T-helper 9 cell (primary cell): Measurements from ENCODE around the gene SERTAD4.

ENCODE experiments used
- DNase-seq: peaks from one replicate; pipeline ENCODE4 v3.0.0-alpha.2; 2020

SERTAD4 gene

GRCh38 chr1:210233495-210234328 is 1.1 kb downstream of the SERTAD4 start:
- DNase-seq, result no peak

DNA sequence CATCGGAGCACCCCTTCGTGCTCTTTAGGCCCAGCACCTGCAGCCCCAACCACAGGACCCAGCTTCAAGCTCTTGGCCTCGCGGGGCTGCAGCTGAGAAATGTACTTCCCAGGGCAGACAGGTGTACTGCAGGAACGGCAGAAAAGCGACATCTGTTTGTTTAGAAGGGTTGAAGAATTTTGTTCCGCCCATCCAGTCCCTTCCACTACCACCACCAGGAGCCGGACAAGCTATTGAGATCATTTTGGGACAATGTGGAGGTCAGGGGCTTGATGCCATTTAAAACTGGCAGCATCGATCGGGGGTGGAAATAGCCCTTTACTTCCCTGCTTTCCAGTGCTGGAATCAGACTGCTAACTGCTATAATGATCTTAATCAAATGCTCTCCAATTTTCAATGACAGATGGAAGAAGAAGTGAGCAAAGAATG is 1.7 kb downstream of the SERTAD4 start:
- DNase-seq, result no peak

- no peak for DNase-seq
Measured at GRCh38 chr1:210235363-210236053, 2.9 kb downstream of the SERTAD4 start.

DNA sequence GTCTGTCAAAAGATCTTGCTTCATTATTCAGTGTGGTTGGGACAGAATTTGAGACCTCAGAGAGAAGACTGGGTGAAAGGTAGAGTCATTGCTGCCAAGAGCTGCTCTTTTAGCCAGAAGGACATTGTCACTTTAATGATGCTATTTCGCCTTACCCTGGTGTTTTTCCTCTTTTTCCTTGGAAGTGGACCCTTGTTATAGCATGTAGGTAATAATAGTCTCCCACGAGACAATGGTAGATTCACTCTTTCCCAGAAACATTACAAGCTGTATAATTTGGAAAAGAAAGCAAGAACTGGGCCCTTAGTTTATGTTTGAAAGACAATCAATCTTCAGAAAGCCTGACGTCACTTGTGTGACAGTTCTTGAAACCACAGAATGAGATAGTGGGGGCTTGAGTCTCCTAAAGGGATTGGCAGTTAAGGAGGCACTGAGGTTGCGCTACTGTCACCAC is 3.8 kb downstream of the SERTAD4 start:
- DNase-seq, result no peak

- no peak for DNase-seq
Measured at GRCh38 chr1:210236840-210237409, 4.3 kb downstream of the SERTAD4 start.

GRCh38 chr1:210237479-210237878 is 4.9 kb downstream of the SERTAD4 start:
- DNase-seq, result no peak

GRCh38 chr1:210237981-210238380 is 5.4 kb downstream of the SERTAD4 start:
- DNase-seq, result no peak

GRCh38 chr1:210239349-210240111 is 6.9 kb downstream of the SERTAD4 start:
- no peak for DNase-seq

DNA sequence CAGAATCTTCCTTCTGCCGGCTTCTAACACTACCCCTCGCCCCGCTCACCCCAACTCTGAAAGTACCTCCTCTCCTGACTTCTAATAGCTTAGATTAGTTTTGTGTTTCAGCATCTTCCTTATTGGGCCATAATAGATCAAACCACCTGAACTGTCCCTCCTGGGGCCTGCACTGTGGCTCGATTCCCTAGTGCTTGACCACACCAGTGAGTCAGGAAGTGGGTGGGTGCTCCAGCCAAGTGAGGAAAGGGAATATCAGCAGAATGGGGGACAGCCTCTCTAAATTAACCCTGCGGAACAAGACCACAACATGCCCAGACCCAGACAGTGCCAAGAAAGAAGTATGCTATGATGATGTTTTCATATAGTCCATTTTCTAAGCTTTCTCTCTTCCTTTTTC is 8.5 kb downstream of the SERTAD4 start:
- no peak for DNase-seq

DNA sequence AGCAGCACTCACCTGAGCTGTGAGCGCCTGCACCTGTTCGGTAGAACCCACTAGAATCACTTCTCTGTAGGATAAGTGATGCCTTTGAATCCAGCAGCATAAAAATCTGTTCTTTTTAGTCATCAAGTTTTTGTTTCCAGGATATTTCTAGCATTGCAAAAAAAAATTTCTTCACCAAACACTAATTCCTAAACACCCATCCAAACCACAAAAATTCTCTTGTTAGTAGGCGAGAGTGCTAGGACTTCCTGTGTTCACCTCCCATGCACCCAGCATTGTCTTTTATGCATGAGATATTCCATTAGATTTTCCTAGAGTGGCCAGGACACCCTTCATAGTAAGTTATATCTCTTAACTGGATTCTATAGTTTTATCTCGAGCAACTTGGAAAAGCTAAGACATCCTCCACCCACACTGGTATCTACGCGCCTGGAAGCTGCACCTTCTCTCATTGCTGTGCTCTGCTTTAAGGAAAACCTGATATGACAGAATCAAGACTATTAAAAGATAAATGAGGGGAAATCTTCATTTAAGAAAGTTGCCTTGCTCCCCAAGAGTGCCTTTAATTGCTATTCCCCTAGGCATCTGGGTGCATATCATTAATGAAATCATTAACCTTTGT is 12.3 kb downstream of the SERTAD4 start:
- no peak for DNase-seq

DNA sequence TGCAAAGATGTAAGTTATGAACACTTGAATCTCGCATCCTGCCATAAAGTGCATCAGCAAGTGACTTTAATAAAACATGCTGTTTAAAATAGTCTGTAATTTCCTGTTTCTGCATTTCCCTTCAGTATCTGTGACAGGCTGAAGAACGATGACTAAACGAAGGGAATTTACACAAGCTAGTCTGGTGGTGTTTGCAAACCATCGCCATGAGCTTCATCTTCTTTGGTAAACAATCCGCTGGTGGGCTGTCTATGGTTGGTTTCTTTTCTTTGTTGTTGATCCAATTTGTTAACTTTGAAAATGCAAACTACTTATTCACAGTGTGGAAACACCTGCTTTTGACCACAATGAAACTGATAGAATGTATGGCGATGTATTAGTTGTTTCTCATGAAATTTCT is 13.9 kb downstream of the SERTAD4 start:
- no peak for DNase-seq

DNA sequence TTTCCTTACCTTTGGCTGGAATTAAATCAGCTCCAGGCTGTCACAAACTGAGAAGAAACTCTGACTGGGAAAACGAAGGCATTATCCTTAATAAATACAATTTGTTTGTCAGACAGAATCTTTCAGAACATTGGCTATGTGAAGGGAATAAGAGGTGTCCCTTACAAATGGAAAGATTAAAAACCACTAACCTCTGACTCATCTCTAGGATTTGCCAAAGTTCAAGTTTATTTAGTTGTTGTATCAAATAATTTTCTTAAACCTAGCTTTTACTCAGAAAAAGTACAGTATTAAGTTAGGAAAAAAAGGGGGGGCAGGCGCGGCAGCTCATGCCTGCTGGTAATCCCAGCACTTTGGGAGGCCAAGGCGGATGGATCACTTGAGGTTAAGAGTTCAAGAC is 15.7 kb downstream of the SERTAD4 start:
- DNase-seq, result no peak

DNA sequence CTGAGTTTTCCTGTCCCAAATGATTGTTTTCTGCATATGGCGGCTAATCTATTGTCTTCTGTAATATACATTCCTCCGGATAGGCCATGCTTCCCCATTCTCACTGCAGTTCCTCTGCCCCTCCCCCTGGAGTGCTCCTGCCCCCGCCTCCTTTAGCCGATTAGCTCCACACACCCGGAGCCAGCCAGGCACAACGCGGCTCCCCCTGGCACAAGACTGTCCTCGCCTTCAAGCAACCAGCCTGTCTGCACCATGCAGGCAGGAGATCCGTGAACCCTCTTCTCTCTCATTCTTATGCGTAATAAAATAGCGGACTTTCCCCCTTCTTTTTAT is 18.0 kb downstream of the SERTAD4 start:
- DNase-seq, result no peak

DNA sequence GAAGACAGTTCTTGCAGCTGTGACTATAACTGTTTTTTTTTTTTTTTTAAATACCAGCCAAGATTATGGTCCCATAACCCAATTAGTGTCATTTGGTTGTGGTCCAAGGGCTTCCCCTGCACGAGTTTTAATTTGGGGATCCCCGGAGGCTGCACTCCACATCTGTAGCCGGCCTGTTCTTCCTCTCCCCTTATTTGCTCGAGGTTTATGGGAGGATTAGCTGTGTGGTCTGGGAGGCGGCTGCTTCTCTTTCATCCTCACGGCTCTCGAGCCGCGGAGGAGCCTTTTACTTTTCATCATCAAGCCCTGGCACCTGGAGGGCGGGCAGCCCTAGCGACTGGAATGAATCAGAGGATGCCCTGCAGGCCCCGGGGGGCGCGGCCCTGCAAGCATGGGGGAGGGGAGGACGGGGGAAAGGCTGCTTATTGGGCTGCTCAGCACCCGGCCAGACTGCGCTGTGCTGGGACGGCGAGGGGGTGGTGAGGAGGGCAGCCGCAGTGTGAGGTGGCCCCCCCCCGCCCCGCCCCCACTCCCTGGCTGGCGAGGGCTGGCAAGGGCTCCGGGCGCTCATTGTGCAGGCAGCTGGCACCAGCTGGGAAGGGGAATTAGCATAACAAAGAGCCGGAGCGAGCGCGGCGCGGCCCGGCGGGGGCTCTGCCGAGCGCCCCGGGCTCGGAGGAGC is 18.5 kb downstream of the SERTAD4 start:
- DNase-seq, result no peak

- no peak for DNase-seq
Measured at GRCh38 chr1:210251680-210252490, 19.3 kb downstream of the SERTAD4 start.

GRCh38 chr1:210252621-210253051 is 20.0 kb downstream of the SERTAD4 start:
- no peak for DNase-seq

DNA sequence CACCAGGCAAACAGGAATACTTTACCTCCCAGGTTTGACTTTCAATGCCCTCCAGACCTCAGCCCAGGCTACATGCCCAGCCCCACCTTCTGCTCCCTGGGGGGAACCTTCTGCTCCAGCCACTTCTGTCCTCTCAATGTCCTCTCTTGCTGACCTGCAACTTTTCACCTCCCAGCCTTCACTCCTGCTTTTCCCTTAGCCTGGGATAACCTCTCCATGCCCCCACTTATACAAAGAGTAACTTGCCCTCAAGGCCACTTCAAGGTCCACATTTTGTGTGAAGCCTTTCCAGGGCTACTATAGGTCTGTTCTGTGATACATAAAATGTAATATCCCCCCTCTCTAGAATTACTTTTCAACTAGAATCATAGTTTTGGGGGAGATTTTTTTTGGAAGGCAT is 21.7 kb downstream of the SERTAD4 start:
- no peak for DNase-seq

DNA sequence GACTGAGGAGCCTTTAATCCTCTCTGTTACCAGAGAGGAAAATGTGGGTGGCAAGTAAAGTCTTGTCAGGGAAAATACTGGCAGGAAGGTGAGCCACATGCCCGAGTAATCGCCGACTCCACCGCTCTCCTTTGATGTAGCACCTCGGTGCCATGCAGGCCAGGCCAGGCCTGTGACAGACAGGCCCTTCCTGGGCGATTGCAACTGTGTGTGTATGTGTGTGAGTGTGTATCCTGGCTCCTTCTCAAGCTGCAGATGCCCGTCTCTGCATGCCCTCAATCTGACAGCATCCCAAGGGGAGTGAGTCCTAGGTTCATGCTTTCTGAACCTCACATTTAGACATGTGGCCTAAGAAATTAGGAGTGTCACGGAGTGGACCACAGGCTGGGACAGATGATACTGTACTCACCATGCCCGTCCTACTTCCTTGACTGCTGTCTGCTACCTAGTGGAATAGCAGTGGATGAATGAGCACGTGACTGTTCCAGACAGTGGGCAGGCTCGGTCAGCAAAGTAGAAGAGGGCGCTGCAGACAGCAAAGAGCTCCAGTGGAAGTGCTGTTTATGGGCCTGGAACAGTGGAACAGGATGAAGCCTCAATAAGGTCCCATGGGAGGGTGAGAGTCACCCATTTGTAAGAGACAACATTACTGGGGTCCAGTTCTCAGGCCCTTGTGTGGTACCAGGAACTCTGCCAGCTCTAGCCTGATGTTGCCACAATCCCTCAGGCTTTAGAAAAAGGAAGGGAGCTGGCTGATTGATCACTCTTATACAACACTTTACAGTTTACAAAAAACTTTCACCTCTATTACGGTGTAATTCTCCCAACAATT is 25.3 kb downstream of the SERTAD4 start:
- DNase-seq, result no peak

DNA sequence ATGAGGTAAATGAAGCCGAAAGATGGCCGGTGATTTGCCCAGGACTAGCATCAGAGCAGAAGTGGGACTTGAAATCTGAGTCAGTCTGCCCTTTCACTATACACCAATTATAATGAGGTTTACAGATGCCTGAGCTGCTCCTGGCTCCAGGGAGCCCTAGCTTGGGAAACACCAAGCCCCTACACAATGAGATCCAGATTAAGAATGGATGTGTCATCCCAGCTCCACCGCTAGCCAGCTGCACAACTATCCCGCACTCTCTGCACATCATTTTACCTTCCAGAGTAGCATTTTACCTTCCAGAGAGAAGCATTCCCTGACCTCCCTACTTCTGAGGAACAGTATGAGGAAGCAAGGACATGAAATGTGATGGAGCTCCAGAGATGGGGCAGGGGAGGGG is 27.0 kb downstream of the SERTAD4 start:
- no peak for DNase-seq

- DNase-seq, result no peak
Measured at GRCh38 chr1:210260096-210260495, 27.5 kb downstream of the SERTAD4 start.
